ENCODE measurements around the gene TMIGD1.

TMIGD1 gene

GRCh38 chr17:30378825-30379302 is 45.0 kb upstream of the TMIGD1 start, which contains the start of gene CPD:
Gene CPD, plus strand, starts transcription at chr17:30378927. Its CDS starts 54 bp downstream, at chr17:30378981.
- TF ChIP-seq CTCF (IDR thresholded peaks at IDR 0.05; ENCODE audit: borderline replicate concordance, insufficient read depth, low read depth, low read length), result no peak
- H3K4me3 ChIP-seq (ENCODE audit: low read depth, low read length), result peak within 1 kb of the TSS; percentile 89

- H3K4me3 ChIP-seq (ENCODE audit: low read depth, low read length), result peak overlapping the region; percentile 89
- TF ChIP-seq CTCF (IDR thresholded peaks at IDR 0.05; ENCODE audit: borderline replicate concordance, insufficient read depth, low read depth, low read length), result no peak
Measured at GRCh38 chr17:30378241-30378824, 44.5 kb upstream of the TMIGD1 start.

- no peak for TF ChIP-seq CTCF (IDR thresholded peaks at IDR 0.05; ENCODE audit: borderline replicate concordance, insufficient read depth, low read depth, low read length)
- no peak overlapping the region for H3K4me3 ChIP-seq (ENCODE audit: low read depth, low read length)
Measured at GRCh38 chr17:30377574-30378240, 43.9 kb upstream of the TMIGD1 start.

GRCh38 chr17:30376621-30377452 is 43.0 kb upstream of the TMIGD1 start:
- no peak for TF ChIP-seq CTCF (IDR thresholded peaks at IDR 0.05; ENCODE audit: borderline replicate concordance, insufficient read depth, low read depth, low read length)
- H3K4me3 ChIP-seq (ENCODE audit: low read depth, low read length), result no peak overlapping the region

- TF ChIP-seq CTCF (IDR thresholded peaks at IDR 0.05; ENCODE audit: borderline replicate concordance, insufficient read depth, low read depth, low read length), result no peak
- no peak overlapping the region for H3K4me3 ChIP-seq (ENCODE audit: low read depth, low read length)
Measured at GRCh38 chr17:30375661-30376060, 41.8 kb upstream of the TMIGD1 start.

GRCh38 chr17:30372755-30373154 is 38.9 kb upstream of the TMIGD1 start:
- H3K4me3 ChIP-seq (ENCODE audit: low read depth, low read length), result no peak overlapping the region
- TF ChIP-seq CTCF (IDR thresholded peaks at IDR 0.05; ENCODE audit: borderline replicate concordance, insufficient read depth, low read depth, low read length), result peak; percentile 24; the same call in 1 of the 2 replicates

All from GM12875 (cell line).